GM21515 (cell line): ENCODE measurements around the gene CFHR4.
"Not testable (repeated sequence)": the region's sequence is repeated elsewhere in the genome, so short reads cannot be mapped to it uniquely, and the experiment has no call there.

Source experiments
- ATAC-seq: cut with Tn5 transposase; IDR thresholded peaks from one replicate; pipeline ENCODE4 v1.9.1; 2021; ENCODE audit not compliant: unreplicated experiment

The CFHR4 gene

GRCh38 chr1:196933531-196934189, 45.8 kb downstream of the CFHR4 start:
- ATAC-seq = no peak

DNA sequence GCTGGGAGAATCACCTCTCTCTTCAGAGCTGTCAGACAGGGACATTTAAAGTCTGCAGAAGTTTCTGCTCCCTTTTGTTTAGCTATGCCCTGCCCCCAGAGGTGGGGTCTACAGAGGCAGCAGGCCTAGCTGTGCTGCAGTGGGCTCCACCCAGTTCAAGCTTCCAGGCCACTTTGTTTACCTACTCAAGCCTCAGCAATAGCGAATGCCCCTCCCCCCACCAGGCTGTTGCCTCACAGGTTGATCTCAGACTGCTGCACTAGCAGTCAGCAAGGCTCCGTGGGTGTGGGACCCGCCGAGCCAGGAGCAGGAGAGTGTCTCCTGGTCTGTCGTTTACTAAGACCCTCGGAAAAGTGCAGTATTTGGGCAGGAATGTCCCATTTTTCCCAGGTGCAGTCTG, 53.6 kb downstream of the CFHR4 start:
- not testable (repeated sequence) for ATAC-seq

- not testable (repeated sequence) for ATAC-seq
Observed at GRCh38 chr1:196943568-196943967, 55.7 kb downstream of the CFHR4 start, which contains the start of gene CFHR2. Gene CFHR2 (plus strand): TSS chr1:196943738. CDS start chr1:196943881, 143 bp downstream.

GRCh38 chr1:196951711-196952394, 64.0 kb downstream of the CFHR4 start:
- peak; percentile 70 for ATAC-seq

- no peak for ATAC-seq
Observed at GRCh38 chr1:196954778-196955177, 66.9 kb downstream of the CFHR4 start.

DNA sequence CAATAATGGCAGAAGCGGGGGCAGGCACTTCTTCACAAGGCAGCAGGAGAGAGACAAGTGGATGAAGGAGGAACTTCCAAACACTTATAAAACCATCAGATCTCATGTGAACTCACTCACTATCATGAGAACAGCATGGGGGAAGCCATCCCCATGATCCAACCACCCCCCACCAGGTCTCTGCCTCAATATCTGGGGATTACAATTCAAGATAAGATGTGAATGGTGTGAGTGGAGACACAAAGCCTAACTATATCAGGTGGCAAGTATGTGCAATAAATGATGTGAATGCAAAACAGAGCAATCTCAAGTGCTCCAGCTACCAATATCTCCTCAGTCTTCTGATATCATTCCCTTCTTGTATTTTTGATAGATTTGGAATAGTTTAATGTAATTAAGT, 68.1 kb downstream of the CFHR4 start:
- no peak for ATAC-seq

GRCh38 chr1:196960854-196961253, 73.0 kb downstream of the CFHR4 start:
- ATAC-seq = peak; percentile 59
